WERI-Rb-1 (cell line): ENCODE data around the gene CHST15.

Experiments
- DNase-seq: peaks from one replicate; pipeline ENCODE4 v3.0.0-alpha.2; 2020
- H3K27ac ChIP-seq: fragments of 250-450 bp; sonication (Bioruptor Pico); 2 replicates; pipeline ENCODE4 v1.5.1; 2020; ENCODE audit warnings: mild to moderate bottlenecking, moderate library complexity
- H3K27me3 ChIP-seq: fragments of 250-450 bp; sonication (Bioruptor Pico); 2 replicates; pipeline ENCODE4 v1.5.1; 2021; ENCODE audit warnings: mild to moderate bottlenecking, low read depth, moderate library complexity; ENCODE audit not compliant: insufficient read depth, severe bottlenecking
- H3K36me3 ChIP-seq: fragments of 250-450 bp; sonication (Bioruptor Pico); 2 replicates; pipeline ENCODE4 v1.5.1; 2020; ENCODE audit warnings: mild to moderate bottlenecking, moderate library complexity
- H3K4me3 ChIP-seq: 2 replicates; pipeline ENCODE4 v1.5.1; 2011; ENCODE audit warnings: low read depth, mild to moderate bottlenecking, control low read depth, low read length
- H3K9me3 ChIP-seq: fragments of 250-450 bp; sonication (Bioruptor Pico); 2 replicates; pipeline ENCODE4 v1.5.1; 2021; ENCODE audit warnings: mild to moderate bottlenecking, moderate library complexity; ENCODE audit not compliant: severe bottlenecking
- TF ChIP-seq, protein P1 (sequence below): IDR thresholded peaks from 2 replicates; pipeline ENCODE4 v1.5.1; 2011; ENCODE audit warnings: low read depth, mild to moderate bottlenecking, control low read depth, inconsistent platforms, low read length

CHST15 gene

DNA sequence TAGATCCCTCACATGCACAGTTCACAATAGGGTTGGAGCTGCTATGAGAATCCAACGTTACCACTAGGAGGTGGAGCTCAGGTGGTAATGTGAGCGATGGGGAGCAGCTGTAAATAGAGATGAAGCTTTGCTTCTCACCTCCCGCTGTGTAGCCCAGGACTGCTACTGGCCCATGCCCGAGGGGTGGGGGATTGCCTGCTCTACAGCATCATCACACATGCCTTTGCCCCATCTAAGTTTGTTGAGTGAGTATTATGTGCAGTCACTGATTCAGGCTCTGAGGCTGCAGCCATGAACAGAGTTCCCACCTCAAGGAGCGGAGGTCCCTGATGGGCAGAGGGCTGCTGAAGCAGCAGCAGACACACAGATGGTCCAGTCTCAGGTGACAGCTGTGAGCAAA is 94.1 kb downstream of the CHST15 start:
- TF ChIP-seq, protein P1, sequence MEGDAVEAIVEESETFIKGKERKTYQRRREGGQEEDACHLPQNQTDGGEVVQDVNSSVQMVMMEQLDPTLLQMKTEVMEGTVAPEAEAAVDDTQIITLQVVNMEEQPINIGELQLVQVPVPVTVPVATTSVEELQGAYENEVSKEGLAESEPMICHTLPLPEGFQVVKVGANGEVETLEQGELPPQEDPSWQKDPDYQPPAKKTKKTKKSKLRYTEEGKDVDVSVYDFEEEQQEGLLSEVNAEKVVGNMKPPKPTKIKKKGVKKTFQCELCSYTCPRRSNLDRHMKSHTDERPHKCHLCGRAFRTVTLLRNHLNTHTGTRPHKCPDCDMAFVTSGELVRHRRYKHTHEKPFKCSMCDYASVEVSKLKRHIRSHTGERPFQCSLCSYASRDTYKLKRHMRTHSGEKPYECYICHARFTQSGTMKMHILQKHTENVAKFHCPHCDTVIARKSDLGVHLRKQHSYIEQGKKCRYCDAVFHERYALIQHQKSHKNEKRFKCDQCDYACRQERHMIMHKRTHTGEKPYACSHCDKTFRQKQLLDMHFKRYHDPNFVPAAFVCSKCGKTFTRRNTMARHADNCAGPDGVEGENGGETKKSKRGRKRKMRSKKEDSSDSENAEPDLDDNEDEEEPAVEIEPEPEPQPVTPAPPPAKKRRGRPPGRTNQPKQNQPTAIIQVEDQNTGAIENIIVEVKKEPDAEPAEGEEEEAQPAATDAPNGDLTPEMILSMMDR: no peak
- Histone ChIP-seq H3K9me3 (no peaks in the 10 kb centered on the region), H3K4me3 (no peak overlapping the region), H3K36me3 (no peaks in the 10 kb centered on the region), H3K27ac (no peak overlapping the region), H3K27me3 (peaks cover 10% of the 10 kb centered on the region)
- peak; percentile 20 for DNase-seq

DNA sequence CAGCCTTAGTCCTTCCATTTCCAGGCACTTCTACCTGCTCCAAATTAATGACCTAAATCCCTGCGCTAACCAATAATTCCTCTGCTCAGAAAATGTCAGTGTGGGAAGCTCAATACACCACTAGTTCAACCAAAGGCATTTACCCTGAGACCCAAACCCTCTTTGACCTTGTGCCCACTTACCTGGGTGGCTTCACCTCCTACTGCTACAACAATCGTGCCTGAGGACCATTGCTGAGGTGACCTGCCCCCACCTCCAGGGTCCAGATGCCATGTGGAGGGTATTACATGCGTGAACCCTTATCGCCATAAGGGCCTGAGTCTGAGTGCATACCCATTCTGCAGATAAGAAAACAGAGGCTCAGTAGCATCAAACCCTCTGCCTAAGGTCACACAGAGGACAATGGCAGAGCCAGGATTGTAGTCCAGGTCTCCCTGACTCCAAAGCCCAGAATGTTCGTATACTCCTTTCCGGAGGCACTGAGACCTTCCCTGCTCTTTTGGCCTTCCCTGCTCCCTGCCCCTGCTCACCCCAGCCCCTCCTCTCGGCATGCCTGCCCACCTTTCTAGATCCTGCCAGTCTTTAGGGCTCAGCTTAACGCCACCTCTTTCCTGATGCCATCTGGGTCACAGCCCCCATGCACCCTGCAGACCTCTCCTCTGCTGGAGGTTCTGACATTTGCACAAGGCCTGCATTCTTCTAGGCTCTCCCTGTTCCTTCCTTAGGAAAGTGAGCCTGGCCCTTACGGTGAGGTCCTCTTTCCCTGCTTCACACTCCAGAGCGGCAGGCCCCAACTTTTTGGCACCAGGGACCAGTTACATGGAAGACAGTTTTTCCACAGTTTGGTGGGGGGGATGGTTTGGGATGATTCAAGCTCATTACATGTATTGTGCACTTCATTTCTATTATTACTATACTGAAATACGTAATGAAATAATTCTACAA is 94.9 kb downstream of the CHST15 start:
- Histone ChIP-seq H3K27ac (no peak overlapping the region), H3K36me3 (no peaks in the 10 kb centered on the region), H3K4me3 (no peak overlapping the region), H3K9me3 (no peaks in the 10 kb centered on the region), H3K27me3 (peaks cover 18% of the 10 kb centered on the region)
- TF ChIP-seq, protein P1: no peak
- peak; percentile 2 for DNase-seq

DNA sequence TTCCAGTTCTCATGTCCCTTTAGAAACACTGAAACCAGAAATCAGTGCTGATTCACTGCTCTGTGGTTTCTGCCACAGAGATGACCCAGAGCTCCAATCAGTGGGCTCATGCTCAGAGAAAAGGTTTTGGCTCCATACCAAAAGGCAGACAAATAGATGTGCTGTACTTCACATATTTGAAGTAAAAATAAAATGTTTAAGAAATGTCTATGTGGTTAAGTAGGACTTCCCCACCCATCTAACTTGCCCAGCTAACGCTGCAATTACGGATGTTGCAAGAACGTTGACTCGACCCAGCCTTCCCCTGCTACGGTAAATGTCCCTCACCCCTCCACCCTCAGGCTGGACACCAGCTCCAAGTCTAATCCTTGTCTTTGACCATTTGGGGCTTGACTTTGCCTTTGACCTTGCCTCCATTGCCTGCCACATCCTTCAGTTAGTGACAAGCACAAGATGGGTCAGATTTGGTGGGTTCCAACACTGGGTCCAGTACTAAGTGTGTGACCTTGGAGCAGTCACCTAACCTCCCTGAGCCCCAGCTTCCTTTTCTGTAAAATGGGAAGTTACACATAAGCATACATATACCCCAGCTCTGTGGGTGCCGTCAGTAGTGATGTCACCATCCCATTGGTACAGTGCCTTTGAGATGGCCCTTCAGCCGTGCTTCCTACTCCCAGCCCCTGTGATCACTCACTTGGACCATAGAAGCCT is 95.8 kb downstream of the CHST15 start:
- Histone ChIP-seq H3K4me3 (no peak overlapping the region), H3K36me3 (no peaks in the 10 kb centered on the region), H3K9me3 (no peaks in the 10 kb centered on the region), H3K27ac (no peak overlapping the region), H3K27me3 (peaks cover 25% of the 10 kb centered on the region)
- TF ChIP-seq, protein P1: no peak
- peak; percentile 2 for DNase-seq

DNA sequence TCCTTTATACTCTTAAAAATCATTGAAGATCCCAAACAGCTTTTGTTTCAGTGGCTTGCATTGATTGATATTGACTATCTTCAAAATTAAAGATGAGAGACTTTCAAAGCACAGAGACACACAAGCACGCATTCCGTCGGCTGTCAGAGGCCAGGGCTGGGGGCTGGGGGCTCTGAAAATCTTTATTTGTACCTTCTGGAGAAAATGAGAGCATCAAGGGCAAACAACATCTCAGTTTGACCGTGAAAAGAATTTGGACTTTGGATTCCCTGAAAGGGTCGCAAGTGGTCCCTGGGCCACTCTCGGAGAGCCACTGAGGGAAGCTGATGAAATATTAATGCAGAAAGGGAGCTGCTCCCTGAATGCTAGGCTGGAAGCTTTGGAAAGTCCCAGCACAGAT is 96.4 kb downstream of the CHST15 start:
- H3K9me3 ChIP-seq: no peaks in the 10 kb centered on the region
- peaks cover 31% of the 10 kb centered on the region for H3K27me3 ChIP-seq
- H3K4me3 ChIP-seq: no peak overlapping the region
- no peak overlapping the region for H3K27ac ChIP-seq
- no peak for DNase-seq
- H3K36me3 ChIP-seq: no peaks in the 10 kb centered on the region
- TF ChIP-seq, protein P1: no peak

DNA sequence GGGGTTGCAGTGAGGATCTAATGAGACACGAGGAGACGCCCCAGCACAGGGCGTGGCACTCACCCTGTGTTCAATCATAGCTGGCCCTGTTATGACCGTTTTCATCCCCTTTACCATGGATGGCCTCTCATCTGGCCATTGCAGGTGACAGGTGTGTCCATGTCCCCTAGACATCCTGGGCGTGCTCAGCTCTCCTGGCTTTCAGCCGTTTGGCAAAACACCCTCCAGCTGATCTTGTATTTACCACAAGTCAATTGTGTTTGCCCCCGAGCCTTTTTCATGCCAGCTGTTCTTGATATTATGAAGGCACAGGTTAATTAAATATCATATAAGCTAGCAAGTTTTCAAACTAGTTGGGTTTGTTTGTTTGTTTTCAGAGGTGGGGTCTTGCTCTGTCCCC is 97.1 kb downstream of the CHST15 start:
- no peak overlapping the region for H3K27ac ChIP-seq
- TF ChIP-seq, protein P1: no peak
- DNase-seq: no peak

More for the DNA sequence above, 97.1 kb downstream of the CHST15 start:
- H3K36me3 ChIP-seq: no peaks in the 10 kb centered on the region
- H3K4me3 ChIP-seq: no peak overlapping the region
- no peaks in the 10 kb centered on the region for H3K9me3 ChIP-seq
- peaks cover 34% of the 10 kb centered on the region for H3K27me3 ChIP-seq
